ENCODE measurements around the gene MORC1.

Gene MORC1

GRCh38 chr3:108940166-108940565 lies 177.8 kb downstream of the MORC1 start:
- no peak for DNase-seq (ENCODE audit: low read depth)

DNA sequence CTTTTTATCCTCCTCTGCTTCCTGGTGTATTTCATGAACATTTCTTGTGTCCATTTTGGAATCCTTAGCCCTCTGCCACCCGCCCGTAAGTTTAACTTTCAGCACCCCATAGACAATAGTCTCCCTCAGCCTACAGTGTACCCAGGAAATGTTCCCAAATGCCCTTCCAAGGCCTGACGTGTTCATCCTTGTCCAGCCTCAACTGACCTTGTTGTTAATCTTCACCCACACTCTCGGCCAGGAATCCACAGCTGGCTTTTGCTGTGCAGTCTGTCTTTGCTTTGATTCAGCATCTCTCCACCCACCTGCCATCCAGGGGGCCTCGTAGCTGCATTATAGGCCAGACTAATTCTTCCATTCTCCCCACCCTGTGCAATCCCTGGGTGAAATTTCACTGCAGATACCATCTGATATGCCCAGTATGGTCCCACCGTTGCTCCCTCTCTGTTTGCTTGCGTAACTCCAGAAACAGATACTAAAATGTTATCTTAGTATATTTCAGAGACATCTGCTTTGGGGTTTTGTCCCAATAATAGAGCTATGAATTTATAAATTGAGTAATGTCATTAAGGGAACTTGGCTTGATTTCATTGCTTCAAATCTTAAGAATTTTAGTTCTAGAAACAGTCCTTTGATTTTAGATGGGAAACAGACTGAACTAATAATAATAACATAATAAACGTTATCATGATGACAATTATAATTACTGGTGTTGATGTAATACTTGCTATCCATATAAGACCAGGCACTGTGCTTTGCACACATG lies 180.8 kb downstream of the MORC1 start:
- no peak for DNase-seq (ENCODE audit: low read depth)

GRCh38 chr3:108931035-108931434 lies 186.9 kb downstream of the MORC1 start:
- DNase-seq (ENCODE audit: low read depth) = no peak

- DNase-seq (ENCODE audit: low read depth) = no peak
These were observed 199.1 kb downstream of the MORC1 start for GRCh38 chr3:108918866-108919265.

GRCh38 chr3:108914774-108915641 lies 202.9 kb downstream of the MORC1 start:
- DNase-seq (ENCODE audit: low read depth) = peak; percentile 17

- DNase-seq (ENCODE audit: low read depth) = no peak
These were observed 208.1 kb downstream of the MORC1 start for GRCh38 chr3:108909799-108910198.
